H1 (cell line): Measurements from ENCODE around the gene PIAS3. TPM values are rescaled to one million over a fixed set of nuclear protein-coding genes. Genes with fewer than 3 reads are reported as not detected.

Experiments
- ASH2L ChIP-seq: fragments of 200-600, 300-600 bp; sonication (generic); IDR thresholded peaks from one replicate; pipeline ENCODE4 v1.7.1; 2017; ENCODE audit warnings: low read length
- CBX5 ChIP-seq: fragments of 300-800, 300-1000 bp; sonication (generic); IDR thresholded peaks from 2 replicates; pipeline ENCODE4 v1.7.1; 2016; ENCODE audit warnings: antibody characterized with exemption, low read length, low read depth
- EGR1 ChIP-seq: IDR thresholded peaks from 2 replicates; pipeline ENCODE4 v1.6.1; 2011; ENCODE audit warnings: low read depth, low read length, borderline replicate concordance
- EP300 ChIP-seq, 2 experiments: IDR thresholded peaks; 1 replicate in 1 of 2; 2 replicates in 1 of 2; pipeline ENCODE4 v1.6.1; 2011 to 2012; ENCODE audit warnings: low read depth in 2 of 2, low read length in 2 of 2, mild to moderate bottlenecking in 2 of 2, borderline replicate concordance in 1 of 2, inconsistent platforms in 1 of 2, moderate library complexity in 1 of 2
- GTF2F1 ChIP-seq: IDR thresholded peaks from 2 replicates; pipeline ENCODE4 v1.6.1; 2012; ENCODE audit warnings: low read depth, low read length, improper control_type of control experiment, borderline replicate concordance
- HDAC2 ChIP-seq, 2 experiments: fragments of 300-600 bp in 1 of 2; sonication (generic) in 1 of 2; IDR thresholded peaks; 2 replicates each; pipeline ENCODE4 v1.6.1; 2011 to 2012; ENCODE audit warnings: low read depth in 2 of 2, low read length in 2 of 2, mild to moderate bottlenecking in 2 of 2, moderate library complexity in 2 of 2, borderline replicate concordance in 1 of 2, inconsistent platforms in 1 of 2
- PHF8 ChIP-seq: fragments of 200-600 bp; sonication (generic); conservative IDR thresholded peaks from 2 replicates; pipeline ENCODE4 v1.7.1; 2012; ENCODE audit warnings: low read depth, mild to moderate bottlenecking, inconsistent platforms, low read length, moderate library complexity
- SIRT6 ChIP-seq: IDR thresholded peaks from one replicate; pipeline ENCODE4 v1.7.1; 2012; ENCODE audit warnings: low read length, inconsistent platforms
- SUZ12 ChIP-seq: fragments of 200-600 bp; sonication (generic); IDR thresholded peaks from 2 replicates; pipeline ENCODE4 v1.6.1; 2012; ENCODE audit warnings: mild to moderate bottlenecking, inconsistent platforms, low read length, moderate library complexity, mixed read lengths
- ZNF274 ChIP-seq: IDR thresholded peaks from 2 replicates; pipeline ENCODE4 v1.7.0; 2012; ENCODE audit warnings: low read length, borderline replicate concordance; ENCODE audit errors: extremely low read depth
- polyA plus RNA-seq, 7 experiments: library from polyadenylated mRNA; depleted of rRNA in 3 of 7; stranded (reverse) in 5 of 7; unstranded in 2 of 7; fragments of >200 nt in 5 of 7; fragments of 200-250 nt in 2 of 7; gene quantifications; 1 replicate in 5 of 7; 2 replicates in 1 of 7; 4 replicates in 1 of 7; pipeline versions ENCODE4 v1.2.1 to v1.2.3, GENCODE V29; 2011 to 2013; ENCODE audit warnings: missing spikeins in 2 of 7, mixed read lengths in 2 of 7
- total RNA-seq: library from RNA; stranded (reverse); fragmentation: NEBNext Ultra II Directional; extraction: Animal tissue kit (Norgen Biotek cat#: 25700); gene quantifications from 2 replicates; pipeline ENCODE4 v1.2.1, GENCODE V29; 2021

PIAS3 gene
- total and polyA plus RNA-seq, 2 of the 8 experiments (the other 6 are each of a cell fraction or from before 2014, with no cell fraction given) = 36.7 to 49.9 TPM

- TF ChIP-seq EGR1 (peak; percentile 22; the same call in 1 of the 2 replicates), SIRT6 (no peak), ZNF274 (no peak), ASH2L (peak; percentile 77), GTF2F1 (no peak; the same call in 1 of the 2 replicates), CBX5 (no peak), PHF8 (peak; percentile 80), EP300 (IDR thresholded peaks at IDR 0.05; ENCODE audit: borderline replicate concordance in 1 of 2, low read depth in 2 of 2, low read length in 2 of 2) (peak in 1 of 2 experiments; percentile 33; a peak in 1 of 3 replicates), HDAC2 (IDR thresholded peaks at IDR 0.05; ENCODE audit: borderline replicate concordance in 1 of 2, low read depth in 2 of 2, low read length in 2 of 2) (peak; percentile 16 to 25; a peak in 1 of 4 replicates), SUZ12 (no peak)
Measured at GRCh38 chr1:145823565-145824498, 35.0 kb downstream of the PIAS3 start, which contains the start of the genes POLR3C and RNF115 (continued).
